Measurements from ENCODE around the gene IGDCC3.

Gene IGDCC3

GRCh38 chr15:65328506-65329287 is 49.1 kb downstream of the IGDCC3 start:
- no peak for DNase-seq (ENCODE audit: low read depth in 2 of 2)

- DNase-seq (ENCODE audit: low read depth in 2 of 2): no peak
Observed at GRCh38 chr15:65327651-65328393, 50.0 kb downstream of the IGDCC3 start.

- DNase-seq (ENCODE audit: low read depth in 2 of 2): no peak
Observed at GRCh38 chr15:65326818-65327217, 51.0 kb downstream of the IGDCC3 start.

GRCh38 chr15:65326117-65326526 is 51.7 kb downstream of the IGDCC3 start:
- no peak for DNase-seq (ENCODE audit: low read depth in 2 of 2)

GRCh38 chr15:65323071-65323511 is 54.7 kb downstream of the IGDCC3 start:
- no peak for DNase-seq (ENCODE audit: low read depth in 2 of 2)

GRCh38 chr15:65318870-65319356 is 58.9 kb downstream of the IGDCC3 start:
- DNase-seq (ENCODE audit: low read depth in 2 of 2): peak; percentile 70

- no peak for DNase-seq (ENCODE audit: low read depth in 2 of 2)
Observed at GRCh38 chr15:65312400-65312916, 65.3 kb downstream of the IGDCC3 start.

- no peak for DNase-seq (ENCODE audit: low read depth in 2 of 2)
Observed at GRCh38 chr15:65311760-65312159, 66.0 kb downstream of the IGDCC3 start.

- no peak for DNase-seq (ENCODE audit: low read depth in 2 of 2)
Observed at GRCh38 chr15:65310431-65311137, 67.2 kb downstream of the IGDCC3 start.

GRCh38 chr15:65309882-65310418 is 67.9 kb downstream of the IGDCC3 start:
- no peak for DNase-seq (ENCODE audit: low read depth in 2 of 2)

- no peak for DNase-seq (ENCODE audit: low read depth in 2 of 2)
Observed at GRCh38 chr15:65307978-65308377, 69.8 kb downstream of the IGDCC3 start.

GRCh38 chr15:65306551-65306950 is 71.3 kb downstream of the IGDCC3 start:
- no peak for DNase-seq (ENCODE audit: low read depth in 2 of 2)

- DNase-seq (ENCODE audit: low read depth in 2 of 2): no peak
Observed at GRCh38 chr15:65305776-65306175, 72.0 kb downstream of the IGDCC3 start.

GRCh38 chr15:65305150-65305758 is 72.5 kb downstream of the IGDCC3 start:
- DNase-seq (ENCODE audit: low read depth in 2 of 2): no peak

- peak; percentile 79 to 80 for DNase-seq (ENCODE audit: low read depth in 2 of 2)
Observed at GRCh38 chr15:65304381-65305149, 73.2 kb downstream of the IGDCC3 start, which contains the start of gene RNU5B-1. Gene RNU5B-1, plus strand, starts transcription at chr15:65304677.

- DNase-seq (ENCODE audit: low read depth in 2 of 2): no peak
Observed at GRCh38 chr15:65303687-65304380, 74.0 kb downstream of the IGDCC3 start.

GRCh38 chr15:65302061-65302460 is 75.7 kb downstream of the IGDCC3 start:
- DNase-seq (ENCODE audit: low read depth in 2 of 2): no peak

GRCh38 chr15:65300924-65301441 is 76.8 kb downstream of the IGDCC3 start:
- DNase-seq (ENCODE audit: low read depth in 2 of 2): no peak

GRCh38 chr15:65298731-65299130 is 79.1 kb downstream of the IGDCC3 start:
- DNase-seq (ENCODE audit: low read depth in 2 of 2): no peak
